ENCODE data around the gene ZNF723.
"Not testable (repeated sequence)": the region's sequence is repeated elsewhere in the genome, so short reads cannot be mapped to it uniquely, and the experiment has no call there.

GRCh38 chr19:22792863-22793262, 39.2 kb upstream of the ZNF723 start:
- not testable (repeated sequence) for TF ChIP-seq POLR2A, POLR2AphosphoS5 (IDR thresholded peaks at IDR 0.05)
